Measurements from ENCODE around the gene GUCD1. TPM values are rescaled to one million over a fixed set of nuclear protein-coding genes. Genes with fewer than 3 reads are reported as not detected.

GUCD1 gene
- total and polyA plus RNA-seq, 9 of the 15 experiments (the other 6 are each of a cell fraction or from before 2014, with no cell fraction given): 31.5 to 67.8 (median 50.3) TPM

DNA sequence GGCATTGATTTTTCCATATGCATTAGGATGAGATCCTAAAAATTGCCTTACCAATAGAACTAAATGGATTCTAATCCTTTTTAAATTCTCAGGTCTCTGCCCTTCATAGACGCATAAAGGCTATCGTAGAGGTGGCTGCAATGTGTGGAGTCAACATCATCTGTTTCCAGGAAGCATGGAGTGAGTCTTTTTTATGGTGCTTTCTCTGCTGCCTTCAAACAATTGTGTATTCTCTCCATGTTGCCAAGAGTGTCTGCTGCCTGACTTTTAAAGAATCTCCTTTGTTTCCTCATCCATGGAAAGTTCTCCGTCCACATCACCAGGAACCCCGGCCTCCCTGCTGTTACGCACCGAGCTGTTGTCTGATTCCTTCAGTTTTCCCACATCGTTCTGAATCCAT is 52.9 kb downstream of the GUCD1 start (continued):
- TF ChIP-seq, protein P1, sequence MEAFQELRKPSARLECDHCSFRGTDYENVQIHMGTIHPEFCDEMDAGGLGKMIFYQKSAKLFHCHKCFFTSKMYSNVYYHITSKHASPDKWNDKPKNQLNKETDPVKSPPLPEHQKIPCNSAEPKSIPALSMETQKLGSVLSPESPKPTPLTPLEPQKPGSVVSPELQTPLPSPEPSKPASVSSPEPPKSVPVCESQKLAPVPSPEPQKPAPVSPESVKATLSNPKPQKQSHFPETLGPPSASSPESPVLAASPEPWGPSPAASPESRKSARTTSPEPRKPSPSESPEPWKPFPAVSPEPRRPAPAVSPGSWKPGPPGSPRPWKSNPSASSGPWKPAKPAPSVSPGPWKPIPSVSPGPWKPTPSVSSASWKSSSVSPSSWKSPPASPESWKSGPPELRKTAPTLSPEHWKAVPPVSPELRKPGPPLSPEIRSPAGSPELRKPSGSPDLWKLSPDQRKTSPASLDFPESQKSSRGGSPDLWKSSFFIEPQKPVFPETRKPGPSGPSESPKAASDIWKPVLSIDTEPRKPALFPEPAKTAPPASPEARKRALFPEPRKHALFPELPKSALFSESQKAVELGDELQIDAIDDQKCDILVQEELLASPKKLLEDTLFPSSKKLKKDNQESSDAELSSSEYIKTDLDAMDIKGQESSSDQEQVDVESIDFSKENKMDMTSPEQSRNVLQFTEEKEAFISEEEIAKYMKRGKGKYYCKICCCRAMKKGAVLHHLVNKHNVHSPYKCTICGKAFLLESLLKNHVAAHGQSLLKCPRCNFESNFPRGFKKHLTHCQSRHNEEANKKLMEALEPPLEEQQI (IDR thresholded peaks at IDR 0.05): no peak
- TF ChIP-seq XRCC4 (IDR thresholded peaks at IDR 0.05; ENCODE audit: extremely low read depth, insufficient read depth, insufficient read length): no peak
- no peak for TF ChIP-seq ARNT (IDR thresholded peaks at IDR 0.05)

DNA sequence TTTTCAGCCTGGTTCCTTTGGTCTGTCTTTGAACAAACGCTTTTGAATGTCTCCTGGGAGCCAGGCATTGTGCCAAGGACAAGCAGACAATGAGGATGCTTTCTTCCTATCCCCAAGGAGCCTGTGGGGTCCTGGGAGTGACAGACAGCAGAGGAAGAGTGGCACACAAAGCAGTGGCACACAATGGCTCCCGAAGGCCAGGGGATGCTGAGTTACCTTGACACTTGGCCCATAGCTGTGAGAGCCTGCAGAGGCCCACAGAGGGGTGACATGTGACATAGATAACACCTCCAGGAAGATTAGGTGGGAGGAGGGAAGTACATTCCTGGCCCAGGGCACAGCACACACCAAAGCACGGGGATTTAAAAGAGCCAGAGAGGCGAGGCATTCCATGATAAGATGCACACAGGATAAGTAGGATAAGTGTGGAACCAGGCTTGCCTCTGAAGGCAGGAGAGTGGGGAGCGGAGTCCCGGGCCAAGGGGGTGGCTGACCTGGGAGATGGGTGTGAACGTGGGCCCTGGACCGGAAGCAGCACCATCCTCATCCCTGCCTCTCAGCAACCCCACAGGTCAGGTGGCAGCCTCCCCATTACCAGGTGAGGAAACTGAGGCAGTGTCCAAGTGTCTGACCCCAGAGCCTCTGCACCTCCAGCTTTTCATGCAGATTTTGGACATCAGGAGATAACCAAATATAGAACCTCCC is 53.5 kb downstream of the GUCD1 start:
- intact Hi-C loops (cut with micrococcal nuclease): loop anchor here (5.0 kb wide), 1 partner anchor 79 kb away; no protein-coding TSS in a partner anchor
- Histone ChIP-seq H3K36me3 (ENCODE audit: control insufficient read depth, insufficient read depth, low read length) (no peaks in the 10 kb centered on the region), H3K4me1 (replicated peaks in 1 of 2; ENCODE audit: control insufficient read depth in 2 of 2, insufficient read depth in 2 of 2, low read length in 2 of 2) (peaks cover 0 to 5% of the 10 kb centered on the region in 2 experiments; a peak in 1 of 5 replicates), H3K79me2 (ENCODE audit: control insufficient read depth, insufficient read depth, low read length) (no peaks in the 10 kb centered on the region), H2AFZ (ENCODE audit: low read depth, low read length) (no peak overlapping the region), H3K9me1 (ENCODE audit: control insufficient read depth, insufficient read depth, low read length) (no peaks in the 10 kb centered on the region), H3K4me2 (ENCODE audit: insufficient read depth, low read length) (no peak overlapping the region), H3K9me3 (replicated peaks; ENCODE audit: control insufficient read depth, insufficient read depth, low read depth, low read length) (no peaks in the 10 kb centered on the region), H3K9ac (ENCODE audit: insufficient read depth in 1 of 2, low read depth in 2 of 2, low read length in 2 of 2) (no peak overlapping the region), H3K27ac (ENCODE audit: extremely low read depth, low read depth, low read length) (no peak overlapping the region), H3K27me3 (ENCODE audit: control insufficient read depth in 2 of 2, insufficient read depth in 2 of 2, low read length in 2 of 2) (peaks cover 0 to 28% of the 10 kb centered on the region in 2 experiments; a peak in 2 of 5 replicates), H3K4me3 (no peak overlapping the region), H4K20me1 (replicated peaks; ENCODE audit: control insufficient read depth, insufficient read depth, low read length) (no peaks in the 10 kb centered on the region)
- 9% methylated on average over 8 of the region's 8 CpGs for WGBS (ENCODE audit: insufficient coverage, low coverage, missing lambda C conversion rate)
- in situ Hi-C loops (cut with MboI): loop anchor here (25.0 kb wide), 1 partner anchor 539 kb away; the partner anchor contains the start of genes DDT, DDTL and GSTT2B
- ATAC-seq (no peak), DNase-seq (ENCODE audit: extremely low read depth in 1 of 4, low spot score in 3 of 4) (no peak), FAIRE-seq (no peak)
- ChIA-PET CTCF (ENCODE audit: low intra/inter-chr PET ratio) (interaction anchor here (2.4 kb wide), 1 partner anchor 79 kb away, joined by 16 read pairs; no protein-coding TSS in a partner anchor), POLR2A (no interaction called here)
- no TSS peak for BruUV-seq (replicated peaks)
- TF ChIP-seq WHSC1 (IDR thresholded peaks at IDR 0.05; ENCODE audit: low read length) (no peak), CSDE1 (IDR thresholded peaks at IDR 0.05) (no peak), RFX7 (CRISPR knock-in tag; IDR thresholded peaks at IDR 0.05) (no peak)
- TF ChIP-seq, protein P2, sequence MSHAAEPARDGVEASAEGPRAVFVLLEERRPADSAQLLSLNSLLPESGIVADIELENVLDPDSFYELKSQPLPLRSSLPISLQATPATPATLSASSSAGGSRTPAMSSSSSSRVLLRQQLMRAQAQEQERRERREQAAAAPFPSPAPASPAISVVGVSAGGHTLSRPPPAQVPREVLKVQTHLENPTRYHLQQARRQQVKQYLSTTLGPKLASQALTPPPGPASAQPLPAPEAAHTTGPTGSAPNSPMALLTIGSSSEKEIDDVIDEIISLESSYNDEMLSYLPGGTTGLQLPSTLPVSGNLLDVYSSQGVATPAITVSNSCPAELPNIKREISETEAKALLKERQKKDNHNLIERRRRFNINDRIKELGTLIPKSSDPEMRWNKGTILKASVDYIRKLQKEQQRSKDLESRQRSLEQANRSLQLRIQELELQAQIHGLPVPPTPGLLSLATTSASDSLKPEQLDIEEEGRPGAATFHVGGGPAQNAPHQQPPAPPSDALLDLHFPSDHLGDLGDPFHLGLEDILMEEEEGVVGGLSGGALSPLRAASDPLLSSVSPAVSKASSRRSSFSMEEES (CRISPR knock-in tag; IDR thresholded peaks at IDR 0.05): no peak
